OCI-LY1 (cell line): ENCODE results near the gene TRAPPC10.
"Not testable (repeated sequence)": the region's sequence is repeated elsewhere in the genome, so short reads cannot be mapped to it uniquely, and the experiment has no call there.

Experiments used
- CTCF ChIP-seq: fragments of 200-600 bp; sonication (generic), shearing (Covaris generic); IDR thresholded peaks from 2 replicates; pipeline ENCODE4 v1.5.1; 2017; ENCODE audit warnings: mild to moderate bottlenecking, antibody characterized with exemption, low read length, moderate library complexity, mixed read lengths
- EZH2 ChIP-seq: fragments of 200-600 bp; sonication (generic), shearing (Covaris generic); IDR thresholded peaks from 2 replicates; pipeline ENCODE4 v1.8.0; 2017; ENCODE audit warnings: borderline replicate concordance, mixed run types, mild to moderate bottlenecking, antibody characterized with exemption, low read length, moderate library complexity, mixed read lengths

- TF ChIP-seq CTCF, EZH2: not testable (repeated sequence)
Measured at GRCh38 chr21:44133715-44134057, 121.6 kb downstream of the TRAPPC10 start.
